Measurements from ENCODE around the gene BRMS1.
"Not testable (repeated sequence)": the region's sequence is repeated elsewhere in the genome, so short reads cannot be mapped to it uniquely, and the experiment has no call there.

Gene BRMS1, protein sequence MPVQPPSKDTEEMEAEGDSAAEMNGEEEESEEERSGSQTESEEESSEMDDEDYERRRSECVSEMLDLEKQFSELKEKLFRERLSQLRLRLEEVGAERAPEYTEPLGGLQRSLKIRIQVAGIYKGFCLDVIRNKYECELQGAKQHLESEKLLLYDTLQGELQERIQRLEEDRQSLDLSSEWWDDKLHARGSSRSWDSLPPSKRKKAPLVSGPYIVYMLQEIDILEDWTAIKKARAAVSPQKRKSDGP

GRCh38 chr11:66344550-66345315 is at the start of gene BRMS1:
TSS of gene BRMS1 (minus strand) at chr11:66345104. CDS start at chr11:66342234, 2,870 bp downstream.
- peak; percentile 95 for DNase-seq (ENCODE audit: low read depth)

- no peak for DNase-seq (ENCODE audit: low read depth)
These were observed 49.0 kb upstream of the BRMS1 start for GRCh38 chr11:66393954-66394353.

DNA sequence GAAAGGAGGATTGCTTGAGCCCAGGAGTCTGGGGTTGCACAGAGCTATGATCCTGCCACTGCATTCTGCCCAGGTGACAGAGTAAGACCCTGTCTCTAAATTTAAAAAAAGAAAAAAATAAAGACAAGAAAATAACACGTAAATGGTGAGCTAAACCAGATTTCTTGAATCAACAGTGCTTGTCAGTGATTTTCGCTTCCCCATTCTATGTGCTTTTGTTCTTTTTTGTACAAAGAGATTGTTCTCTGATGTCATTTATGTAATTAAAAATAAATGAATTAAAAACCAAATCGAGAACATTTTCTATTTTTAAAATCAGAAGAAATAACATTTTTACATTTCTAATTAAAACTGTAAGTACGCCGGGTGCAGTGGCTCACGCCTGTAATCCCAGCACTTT is 46.4 kb upstream of the BRMS1 start:
- DNase-seq (ENCODE audit: low read depth) = no peak

DNA sequence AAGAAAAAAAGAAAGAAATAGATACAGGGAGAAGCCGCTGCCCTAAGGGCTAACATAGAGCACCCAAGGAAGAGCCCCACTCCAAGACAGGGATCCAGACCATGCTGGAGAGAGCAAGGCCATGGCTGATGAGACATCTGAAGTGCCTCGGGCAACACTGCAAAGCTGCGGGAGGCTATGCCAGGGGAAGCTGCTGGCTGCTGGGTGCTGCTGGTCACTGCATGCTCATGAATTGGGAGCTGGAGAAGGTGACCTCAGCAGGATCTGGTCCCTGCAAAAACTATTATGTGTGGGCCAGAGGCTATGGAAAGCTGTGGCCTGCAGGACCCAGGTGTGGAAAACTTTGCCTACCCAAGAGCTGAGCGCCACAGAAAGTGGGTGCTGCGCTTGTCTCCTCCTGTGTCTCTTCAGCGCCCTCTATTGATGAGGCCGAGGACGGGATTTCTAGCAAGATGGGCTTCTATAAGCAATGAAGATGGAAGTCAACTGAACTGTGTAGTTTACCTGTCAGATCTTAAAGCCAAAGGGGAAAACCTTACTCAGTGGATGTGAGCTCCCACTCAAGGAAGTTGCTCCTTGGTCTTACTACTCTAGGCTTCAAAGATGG is 44.0 kb upstream of the BRMS1 start:
- peak; percentile 59 for DNase-seq (ENCODE audit: low read depth)

- peak; percentile 73 for DNase-seq (ENCODE audit: low read depth)
These were observed 41.5 kb upstream of the BRMS1 start for GRCh38 chr11:66386171-66387069.

GRCh38 chr11:66384316-66384715 is 39.4 kb upstream of the BRMS1 start:
- DNase-seq (ENCODE audit: low read depth) = not testable (repeated sequence)

DNA sequence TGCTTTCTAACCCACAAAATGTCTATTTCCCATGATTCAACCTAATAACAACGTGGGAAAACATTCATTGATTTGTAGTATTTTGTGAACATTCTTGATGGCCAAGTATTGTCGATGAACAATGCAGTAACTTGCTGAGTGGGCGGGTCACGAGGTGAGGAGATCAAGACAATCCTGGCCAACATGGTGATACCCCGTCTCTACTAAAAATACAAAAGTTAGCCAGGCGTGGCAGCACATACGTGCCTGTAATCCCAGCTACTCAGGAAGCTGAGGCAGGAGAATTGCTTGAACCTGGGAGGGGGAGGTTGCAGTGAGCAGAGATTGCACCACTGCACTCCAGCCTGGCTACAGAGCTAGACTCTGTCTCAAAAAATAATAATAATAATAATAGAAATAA is 35.4 kb upstream of the BRMS1 start:
- not testable (repeated sequence) for DNase-seq (ENCODE audit: low read depth)

GRCh38 chr11:66373690-66374287 is 28.9 kb upstream of the BRMS1 start:
- not testable (repeated sequence) for DNase-seq (ENCODE audit: low read depth)

GRCh38 chr11:66373265-66373664 is 28.4 kb upstream of the BRMS1 start:
- DNase-seq (ENCODE audit: low read depth) = no peak

DNA sequence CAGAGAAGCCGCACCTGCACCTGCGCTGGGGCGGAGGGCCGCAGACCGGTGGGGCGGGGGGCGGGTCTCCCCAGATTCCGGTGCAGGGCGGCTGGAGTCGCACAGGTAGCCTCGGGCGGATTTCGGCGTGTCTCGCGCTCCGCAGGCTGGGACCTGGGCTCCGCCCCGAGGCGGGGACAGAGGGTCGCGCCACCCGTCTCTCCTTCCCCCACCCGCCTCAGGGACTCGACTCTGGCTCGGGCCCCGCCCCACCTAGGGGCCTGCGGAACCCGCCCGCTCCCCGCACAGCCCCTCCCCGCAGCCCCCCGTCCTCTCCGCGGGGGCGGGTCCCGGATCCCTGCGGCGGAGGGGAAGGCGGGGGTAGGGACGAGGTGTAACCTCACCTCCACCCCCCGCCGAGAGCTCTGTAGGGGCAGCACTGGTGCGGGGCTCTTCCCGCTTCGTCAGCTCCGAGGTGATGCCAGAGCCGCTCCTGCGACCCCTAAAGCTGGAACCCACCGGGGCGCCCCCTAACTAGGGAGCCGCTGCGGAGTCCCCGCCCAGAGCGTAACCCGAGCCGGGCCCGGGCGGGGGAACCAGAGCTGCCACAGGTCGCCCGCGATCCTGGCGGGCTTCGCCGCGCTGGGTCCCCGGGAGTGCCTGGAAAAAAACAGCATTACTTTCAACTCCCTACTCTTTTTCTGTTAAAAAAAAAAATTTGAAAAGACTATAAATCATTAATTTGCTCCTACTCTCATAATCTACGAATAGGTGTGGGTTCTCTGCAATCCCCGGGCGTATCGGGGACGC is 26.9 kb upstream of the BRMS1 start, which contains the start of gene SLC29A2:
SLC29A2 (minus strand) TSS at position 134 of the 789 bp plus-strand sequence. CDS start 169 bp downstream, outside the sequence.
- peak; percentile 71 for DNase-seq (ENCODE audit: low read depth)

DNA sequence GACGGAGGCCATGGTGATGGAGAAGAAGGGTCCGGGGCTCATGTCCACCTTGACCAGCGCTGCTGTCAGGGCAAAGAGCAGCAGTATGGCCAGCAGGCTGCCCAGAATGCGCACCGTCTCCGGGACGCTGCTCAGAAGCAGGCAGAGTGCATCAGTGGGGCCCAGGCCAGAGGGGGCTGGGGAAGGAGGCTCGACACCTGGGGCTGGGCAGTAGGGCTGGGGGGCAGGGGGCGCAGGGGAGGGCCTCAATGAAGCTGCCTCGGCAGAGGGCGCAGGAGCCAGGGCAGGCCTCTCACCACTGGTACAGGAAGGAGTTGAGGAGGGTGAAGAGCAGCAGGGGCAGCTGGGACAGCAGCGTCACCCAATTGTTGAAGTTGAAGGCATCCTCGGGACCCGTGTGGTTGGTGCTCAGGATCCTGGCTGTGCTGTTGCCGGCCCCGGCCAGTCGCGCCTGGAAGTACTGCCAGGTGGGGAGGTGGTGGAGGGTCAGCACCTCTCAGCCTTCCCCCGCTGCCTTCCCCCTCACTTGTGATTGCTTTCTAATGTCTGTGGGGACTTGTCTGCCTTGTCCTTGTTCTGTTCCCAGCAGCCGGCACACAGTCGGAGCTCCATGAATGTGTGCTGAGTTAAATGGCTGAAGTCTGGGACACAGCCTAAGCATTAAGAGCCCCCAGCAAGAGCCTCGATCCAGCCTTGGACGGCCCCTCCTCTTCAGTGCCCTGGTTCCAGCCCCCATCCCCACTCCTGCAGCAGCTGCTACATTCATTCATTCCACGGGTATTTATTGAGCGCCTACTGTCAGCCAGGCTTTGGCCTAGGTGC is 24.4 kb upstream of the BRMS1 start:
- DNase-seq (ENCODE audit: low read depth) = no peak

DNA sequence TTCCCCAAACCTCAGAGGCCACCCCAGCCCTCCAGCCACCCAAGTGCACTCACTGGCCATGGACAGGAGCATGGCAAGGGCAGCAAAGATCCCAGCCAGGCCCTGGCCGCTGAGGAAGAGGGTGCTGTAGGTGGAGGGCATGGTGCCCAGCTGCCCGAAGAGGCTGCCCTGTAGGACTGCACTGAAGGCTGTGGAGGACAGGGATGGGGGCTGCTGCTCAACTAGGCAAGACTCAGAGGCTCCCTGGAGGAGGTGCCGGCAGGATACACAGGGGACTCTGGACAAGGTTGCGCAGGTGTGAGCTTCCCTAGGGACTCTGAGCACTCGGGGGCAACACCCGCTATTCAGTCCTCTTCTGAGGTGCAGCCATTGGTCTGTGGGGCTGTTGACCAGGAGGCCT is 23.6 kb upstream of the BRMS1 start:
- DNase-seq (ENCODE audit: low read depth) = no peak

- no peak for DNase-seq (ENCODE audit: low read depth)
These were observed 22.8 kb upstream of the BRMS1 start for GRCh38 chr11:66367561-66368312.

DNA sequence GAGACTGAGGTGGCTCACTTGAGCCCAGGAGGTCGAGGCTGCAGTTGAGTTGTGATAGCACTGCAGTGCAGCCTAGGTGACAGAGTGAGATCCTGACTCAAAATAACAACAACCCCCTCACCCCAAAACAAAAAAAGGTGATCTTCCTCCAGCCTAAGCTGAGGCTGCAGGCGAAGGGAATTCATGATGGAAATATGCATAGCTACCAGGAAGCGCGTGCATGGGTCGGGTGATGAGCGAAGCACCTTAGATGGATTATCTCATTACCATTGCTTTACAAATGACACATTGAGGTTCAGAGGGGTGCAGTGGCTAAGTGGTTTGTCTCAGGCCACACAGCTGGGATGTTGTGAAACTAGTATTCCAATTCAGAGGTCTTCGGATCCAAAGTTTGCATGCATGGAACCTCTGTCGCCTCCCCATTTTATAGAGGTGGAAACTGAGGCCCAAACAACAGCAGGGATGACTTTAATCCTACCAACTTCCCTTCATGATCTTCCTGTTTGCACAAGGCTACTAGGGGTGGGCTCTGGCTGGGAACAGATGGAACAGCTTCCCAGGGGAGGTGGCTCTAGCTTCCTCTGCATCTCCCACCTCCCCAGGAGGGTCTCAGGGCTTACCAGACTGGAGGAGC is 22.1 kb upstream of the BRMS1 start:
- no peak for DNase-seq (ENCODE audit: low read depth)

DNA sequence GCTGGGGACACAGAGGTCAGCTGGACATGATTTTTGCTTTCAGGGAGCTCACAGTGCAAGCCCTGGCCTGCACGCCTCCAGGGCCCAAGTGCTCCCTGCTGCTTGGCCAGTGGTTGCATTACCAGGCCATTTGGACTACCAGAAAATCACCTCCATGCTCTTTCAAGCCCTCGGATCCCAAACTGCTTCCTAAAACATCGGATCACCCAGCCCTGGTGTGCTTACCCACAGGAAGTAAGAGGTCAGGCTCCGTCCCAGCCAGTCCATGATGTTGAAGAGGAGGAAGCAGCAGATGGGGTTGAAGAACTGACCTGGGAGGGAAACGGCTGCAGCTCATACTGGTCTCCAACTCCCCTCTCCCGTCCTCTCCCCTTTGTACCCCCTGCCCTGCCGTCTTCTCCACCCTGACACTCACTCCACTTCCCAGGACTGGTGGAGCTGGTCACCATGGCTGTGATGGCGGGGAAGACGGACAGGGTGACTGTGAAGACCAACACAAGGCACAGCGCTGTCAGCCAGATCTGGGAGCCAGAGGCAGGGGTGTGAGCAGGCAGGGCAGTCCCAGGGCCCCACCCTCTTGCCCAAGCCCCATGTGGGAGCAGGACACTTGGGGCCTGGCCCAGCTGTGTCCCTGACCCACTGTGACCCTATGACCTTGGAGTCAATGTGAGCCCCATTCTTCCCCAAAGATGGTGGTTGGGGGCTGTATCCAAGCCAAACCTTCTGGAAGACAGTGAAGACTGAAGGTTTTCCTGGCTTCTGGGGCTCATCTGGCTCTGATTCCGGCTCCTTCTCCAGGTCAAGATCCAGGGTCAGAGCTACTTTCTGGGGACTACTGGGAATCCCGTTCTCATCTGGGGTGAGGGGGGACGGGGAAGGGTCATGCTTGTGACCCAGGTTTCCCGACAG is 21.1 kb upstream of the BRMS1 start:
- DNase-seq (ENCODE audit: low read depth) = no peak

- no peak for DNase-seq (ENCODE audit: low read depth)
These were observed 20.3 kb upstream of the BRMS1 start for GRCh38 chr11:66365166-66365565.

DNA sequence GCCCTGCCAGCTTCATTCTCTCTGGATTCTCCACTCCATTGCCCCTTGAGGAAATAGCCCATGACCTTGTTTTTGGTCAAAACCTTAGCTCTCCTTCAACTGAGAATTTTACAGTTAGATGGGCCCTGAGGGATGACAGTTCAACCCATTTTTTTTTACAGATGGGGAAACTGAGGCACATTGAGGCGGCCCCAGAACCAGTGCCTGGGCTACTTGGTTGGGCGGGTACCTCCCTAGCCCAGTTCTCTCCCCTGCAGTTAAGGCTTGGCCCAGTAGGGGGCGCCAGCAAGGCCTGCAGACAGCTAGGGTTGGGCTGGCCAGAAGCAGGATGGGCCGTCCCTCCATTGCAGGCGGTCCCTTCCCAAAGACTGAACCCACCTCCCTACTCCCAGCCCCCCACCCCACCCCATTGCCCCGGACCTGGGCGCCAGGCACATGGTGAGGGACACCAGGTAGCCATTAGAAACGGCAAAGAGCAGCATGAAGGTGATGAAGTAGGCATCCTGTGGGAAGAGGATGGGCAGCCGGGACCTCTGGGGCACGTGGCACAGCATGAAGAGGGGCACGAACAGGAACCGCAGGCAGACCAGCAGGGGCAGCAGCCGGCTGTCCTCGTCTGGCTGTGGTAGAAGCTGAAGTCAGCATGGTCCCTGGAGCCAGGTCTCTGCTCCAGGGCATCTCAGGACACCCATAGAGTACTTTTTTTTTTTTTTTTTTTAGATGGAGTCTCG is 19.1 kb upstream of the BRMS1 start:
- peak; percentile 61 for DNase-seq (ENCODE audit: low read depth)

Data from stimulated activated CD8-positive, alpha-beta memory T cell treated with anti-CD3 and anti-CD28 coated beads, Interleukin-4, amount 100 ng/mL, for 24 hours (primary cell).